ENCODE data around the gene NAV2. TPM values are rescaled to one million over a fixed set of nuclear protein-coding genes. Genes with fewer than 3 reads are reported as not detected.
"Not testable (repeated sequence)": the region's sequence is repeated elsewhere in the genome, so short reads cannot be mapped to it uniquely, and the experiment has no call there.

NAV2 gene
- total RNA-seq, 1 donor from 2014 or later = 10.5 TPM

DNA sequence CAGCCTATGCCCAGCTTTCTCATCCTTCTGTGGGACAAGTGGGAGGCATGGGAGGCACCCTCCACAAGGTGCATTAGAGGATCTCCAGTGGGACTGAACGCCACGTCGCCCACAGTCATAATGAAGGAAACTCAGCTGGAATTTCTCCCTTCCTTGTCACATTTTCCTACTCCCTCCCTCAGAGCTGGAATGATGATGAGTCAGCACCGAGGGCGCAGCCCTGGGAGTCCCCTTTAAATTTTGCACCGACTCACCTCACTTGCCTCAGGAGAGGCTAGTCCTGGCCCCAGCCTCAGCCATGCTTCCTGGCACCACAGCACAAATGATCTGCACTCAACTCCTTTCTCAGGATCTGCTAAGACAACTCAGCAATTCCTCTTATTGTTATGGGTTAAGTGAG is 413.3 kb downstream of the NAV2 start:
- no peak for DNase-seq
- intact Hi-C loops (cut with DNase I) = loop anchor here (5.0 kb wide), 2 partner anchors 189 to 231 kb away; no protein-coding TSS in a partner anchor
- ATAC-seq (ENCODE audit: poor library complexity) = no peak

- ATAC-seq (ENCODE audit: poor library complexity) (no peak), DNase-seq (no peak)
- intact Hi-C loops (cut with DNase I) = loop anchor here (5.0 kb wide), 2 partner anchors 189 to 231 kb away; no protein-coding TSS in a partner anchor
Observed at GRCh38 chr11:20126724-20127123, 414.1 kb downstream of the NAV2 start.

DNA sequence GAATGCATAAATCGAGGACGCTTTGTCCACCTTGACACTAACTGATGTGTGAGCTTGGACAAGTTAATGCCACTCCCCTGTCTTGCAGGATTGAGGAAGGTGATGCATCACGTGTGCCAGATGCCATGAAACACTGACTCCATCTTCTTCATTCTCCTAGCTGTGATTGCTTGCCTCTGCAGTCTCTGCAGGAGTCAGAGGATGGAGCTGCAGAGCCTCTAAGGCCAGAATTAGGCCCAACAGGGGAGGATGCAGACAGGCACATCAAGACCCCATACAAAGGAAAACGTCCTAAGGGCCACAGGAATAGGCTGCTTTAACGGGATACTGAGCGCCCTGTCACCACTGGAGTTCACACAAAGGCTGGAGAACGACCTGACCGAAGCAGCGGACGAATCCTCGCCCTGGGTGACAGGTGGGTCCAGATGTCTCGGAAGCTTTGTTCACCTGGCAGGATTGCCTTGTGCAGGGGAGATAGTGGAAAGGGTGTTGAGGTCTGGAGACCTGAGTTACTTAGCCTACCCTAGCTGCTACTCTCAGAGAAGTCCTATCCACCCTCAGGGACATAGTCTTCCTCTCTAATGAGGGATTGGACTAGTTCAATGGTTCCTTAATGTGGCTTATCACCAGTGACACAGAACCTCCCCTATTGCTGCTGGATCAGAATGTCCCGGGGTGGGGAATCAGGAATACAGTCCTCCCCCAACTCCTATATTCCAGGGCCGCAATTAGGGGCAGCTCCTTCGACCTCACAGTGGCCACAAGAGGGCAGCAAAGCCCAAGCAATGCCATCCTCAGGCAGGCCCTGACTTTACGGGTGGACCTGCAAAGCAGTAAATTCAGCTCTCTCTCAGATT is 415.3 kb downstream of the NAV2 start:
- ATAC-seq (ENCODE audit: poor library complexity) = peak; percentile 82
- peak; percentile 75 for DNase-seq
- intact Hi-C loops (cut with DNase I) = loop anchor here (5.0 kb wide), 2 partner anchors 191 to 229 kb away; no protein-coding TSS in a partner anchor

- intact Hi-C loops (cut with DNase I) = loop anchor here (5.0 kb wide), 2 partner anchors 191 to 229 kb away; no protein-coding TSS in a partner anchor
- ATAC-seq (ENCODE audit: poor library complexity); DNase-seq: not testable (repeated sequence)
Observed at GRCh38 chr11:20128528-20128825, 415.8 kb downstream of the NAV2 start.

DNA sequence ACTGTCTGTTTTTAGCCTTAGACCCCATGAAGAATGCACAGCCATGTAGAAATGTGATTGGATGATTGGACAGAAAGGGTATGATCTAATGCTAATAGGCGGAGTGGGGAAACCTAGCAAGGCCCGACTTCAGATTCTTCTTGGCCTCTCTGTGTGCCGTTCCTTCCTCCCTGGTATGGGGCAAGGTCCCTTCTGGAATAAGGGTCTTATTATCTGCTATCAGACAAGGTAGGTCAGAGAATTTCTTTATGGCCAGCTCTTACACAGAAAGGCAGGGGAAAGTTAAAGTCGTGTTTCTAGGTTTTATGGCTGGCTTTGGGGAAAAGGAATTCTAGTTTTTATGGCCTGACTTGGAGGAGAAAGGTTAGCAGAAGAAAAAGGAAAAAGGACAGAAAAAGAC is 417.0 kb downstream of the NAV2 start:
- intact Hi-C loops (cut with DNase I) = loop anchor here (5.0 kb wide), 3 partner anchors 177 to 228 kb away; no protein-coding TSS in a partner anchor
- no peak for ATAC-seq (ENCODE audit: poor library complexity)
- no peak for DNase-seq

DNA sequence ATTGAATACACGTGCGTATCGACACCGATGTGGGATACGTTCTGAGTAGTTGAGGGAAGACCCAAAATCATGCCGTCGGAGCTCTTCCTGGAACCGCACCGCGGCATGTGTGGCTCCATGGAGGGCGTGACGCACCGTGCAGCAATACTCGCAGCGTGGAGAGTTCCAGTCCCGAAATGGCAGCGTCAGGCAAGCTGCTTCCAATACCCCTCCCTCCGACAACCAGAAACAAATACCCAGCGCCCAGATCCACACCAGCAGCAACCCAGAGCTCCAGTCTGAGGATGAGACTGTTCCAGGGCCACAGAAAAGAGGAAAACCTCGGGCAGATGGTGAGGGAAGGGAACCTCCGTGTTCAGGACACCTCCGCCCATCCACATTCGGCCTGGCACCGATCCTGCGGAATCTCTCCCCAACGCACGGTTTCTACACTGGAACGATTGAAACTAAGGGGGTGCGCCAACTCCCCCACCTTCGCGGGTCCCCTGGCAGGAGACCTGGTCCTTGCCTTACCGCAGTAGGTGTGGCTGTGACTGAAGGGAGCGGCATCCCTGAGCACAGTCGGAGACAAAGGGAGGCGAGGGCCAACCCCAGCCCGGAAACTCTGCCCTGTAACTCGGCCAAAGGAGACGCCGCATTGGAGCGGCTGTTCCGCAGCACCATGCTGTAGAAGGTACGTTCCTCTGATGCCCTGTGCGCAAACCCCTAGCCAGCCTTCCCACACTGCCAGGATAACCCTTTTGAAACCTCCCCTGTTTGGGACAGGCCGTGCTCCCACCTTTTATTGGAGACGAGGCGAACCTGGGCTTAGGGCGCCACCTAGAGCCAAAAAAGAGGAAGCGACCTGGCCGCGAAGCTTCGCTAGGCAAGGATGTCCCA is 419.4 kb downstream of the NAV2 start:
- DNase-seq = peak; percentile 64
- ATAC-seq (ENCODE audit: poor library complexity) = peak; percentile 85
- intact Hi-C loops (cut with DNase I) = loop anchor here (5.0 kb wide), 1 partner anchor 180 kb away; no protein-coding TSS in a partner anchor

DNA sequence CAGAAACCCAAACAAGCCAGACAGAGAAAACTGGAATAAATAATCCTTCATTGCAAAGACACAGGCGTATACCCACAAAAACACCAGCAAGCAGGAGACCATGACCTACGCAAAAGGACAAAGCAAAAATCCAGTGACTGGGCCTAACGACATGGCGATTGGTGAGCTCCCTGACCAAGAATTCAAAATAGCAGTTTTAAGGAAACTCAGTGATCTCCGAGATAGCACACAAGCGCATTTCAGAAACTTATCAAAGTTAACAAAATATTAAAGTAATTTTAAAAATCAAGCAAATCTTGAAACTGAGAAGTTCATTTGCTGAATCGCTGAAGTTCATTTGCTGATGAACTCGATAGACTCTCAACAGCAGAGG is 420.0 kb downstream of the NAV2 start:
- ATAC-seq (ENCODE audit: poor library complexity) = no peak
- intact Hi-C loops (cut with DNase I) = loop anchor here (5.0 kb wide), 1 partner anchor 180 kb away; no protein-coding TSS in a partner anchor
- DNase-seq = no peak

DNA sequence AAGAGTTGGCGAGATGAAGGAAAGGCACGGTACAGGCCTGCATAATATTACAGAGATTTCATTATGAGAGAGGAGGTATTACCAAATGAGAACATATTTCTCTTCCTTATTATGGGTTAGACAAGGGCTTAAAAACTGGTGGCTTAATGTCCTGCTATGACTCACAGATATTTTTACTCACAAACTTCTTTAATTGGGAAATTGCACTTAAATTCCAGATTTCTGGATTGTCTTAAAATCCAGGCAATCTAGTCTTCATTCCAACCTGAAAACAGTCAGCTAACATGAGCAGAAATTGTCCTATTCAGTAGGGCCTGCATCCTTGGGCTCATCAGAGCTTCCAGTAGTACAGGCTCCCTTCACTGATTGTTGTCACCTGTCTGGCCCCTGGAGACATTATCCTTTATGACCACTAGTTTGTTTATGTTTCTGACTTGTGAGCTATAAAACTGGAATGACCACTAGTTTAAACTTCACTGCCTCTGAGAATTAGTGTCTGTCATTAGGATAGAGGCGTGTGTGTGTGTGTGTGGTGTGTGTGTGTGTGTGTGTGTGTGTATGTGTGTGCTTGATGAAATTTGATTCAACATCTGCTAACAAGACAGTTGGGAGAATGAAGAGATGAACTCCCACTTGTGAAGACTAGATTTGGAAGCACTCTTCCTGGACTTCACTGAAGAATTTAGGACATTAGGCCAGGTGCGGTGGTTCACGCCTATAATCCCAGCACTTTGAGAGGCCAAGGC is 422.5 kb downstream of the NAV2 start:
- ATAC-seq (ENCODE audit: poor library complexity) (no peak), DNase-seq (no peak)
- intact Hi-C loops (cut with DNase I) = loop anchor here (5.0 kb wide), 1 partner anchor 183 kb away; no protein-coding TSS in a partner anchor

- DNase-seq = no peak
- intact Hi-C loops (cut with DNase I) = no loop called here
- no peak for ATAC-seq (ENCODE audit: poor library complexity)
Observed at GRCh38 chr11:20137637-20138036, 425.0 kb downstream of the NAV2 start.

- intact Hi-C loops (cut with DNase I) = no loop called here
- ATAC-seq (ENCODE audit: poor library complexity) = no peak
- no peak for DNase-seq
Observed at GRCh38 chr11:20138707-20139106, 426.1 kb downstream of the NAV2 start.

- no peak for DNase-seq
- ATAC-seq (ENCODE audit: poor library complexity) = no peak
- intact Hi-C loops (cut with DNase I) = no loop called here
Observed at GRCh38 chr11:20154381-20154780, 441.7 kb downstream of the NAV2 start.

GRCh38 chr11:20155683-20156279 is 443.1 kb downstream of the NAV2 start:
- intact Hi-C loops (cut with DNase I) = no loop called here
- DNase-seq (no peak), ATAC-seq (ENCODE audit: poor library complexity) (no peak)

DNA sequence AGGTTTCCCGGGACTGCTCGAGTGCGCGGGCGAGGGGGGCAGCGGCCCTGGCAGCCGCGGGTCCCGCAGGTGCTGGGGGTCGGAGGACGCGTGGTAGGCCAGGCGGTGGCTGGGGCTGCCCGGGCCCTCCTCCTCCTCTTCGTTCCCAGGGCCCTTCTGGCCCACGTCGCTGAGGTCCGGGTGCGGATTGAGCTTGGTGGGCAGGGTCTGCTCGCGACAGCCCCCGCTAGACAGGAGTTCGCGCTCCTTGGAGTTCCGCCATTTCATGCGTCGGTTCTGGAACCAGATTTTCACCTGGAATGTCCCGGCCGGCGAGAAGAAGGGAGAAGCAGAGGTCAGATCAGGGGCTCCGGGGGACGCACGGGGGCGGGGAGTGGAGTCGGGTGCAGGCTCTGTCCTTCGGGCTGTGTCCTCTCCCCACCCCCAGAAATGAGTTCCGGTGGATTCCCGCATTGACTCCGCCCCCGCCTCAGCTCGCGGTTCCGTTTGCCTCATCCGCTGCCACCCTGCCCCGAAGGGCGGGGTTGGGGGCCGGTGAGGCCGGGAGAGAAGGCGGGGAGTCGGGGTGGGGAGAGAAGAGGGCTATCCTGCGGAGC is 443.7 kb downstream of the NAV2 start:
- DNase-seq = no peak
- ATAC-seq (ENCODE audit: poor library complexity) = no peak
- intact Hi-C loops (cut with DNase I) = no loop called here

DNA sequence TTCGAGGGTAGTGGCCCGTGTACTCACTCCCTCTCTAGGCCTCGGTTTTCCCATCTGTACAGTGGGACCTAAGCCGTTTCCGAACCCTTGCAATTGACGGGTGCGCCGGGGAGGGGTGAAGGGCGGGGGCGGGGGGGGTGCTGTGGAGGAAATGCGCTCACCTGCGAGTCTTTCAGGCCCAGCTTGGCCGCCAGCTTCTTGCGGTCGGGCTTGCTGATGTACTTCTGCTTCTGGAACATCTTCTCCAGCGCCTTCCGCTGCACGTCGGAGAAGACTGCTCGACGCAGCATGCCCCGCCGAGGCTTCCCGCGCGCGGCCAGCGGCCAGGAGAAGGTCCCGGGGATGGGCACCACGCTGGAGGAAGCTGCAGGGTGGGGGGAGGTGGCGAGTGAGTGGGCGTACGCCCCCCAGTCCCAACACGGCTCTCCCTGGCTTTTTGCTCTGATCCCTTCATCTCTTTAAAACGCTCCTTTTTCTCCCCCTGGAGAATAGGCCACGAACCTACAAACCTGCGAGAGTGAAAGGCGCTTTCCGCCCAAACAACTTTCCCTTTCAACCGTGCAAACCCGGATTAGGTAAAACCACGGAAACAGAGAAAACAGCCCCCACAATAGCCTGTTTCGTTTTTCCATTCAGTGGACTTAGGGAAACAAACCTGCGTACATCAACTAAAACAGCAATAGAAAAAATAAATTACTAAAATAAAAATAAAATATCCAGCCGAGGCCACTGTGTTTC is 444.4 kb downstream of the NAV2 start:
- no peak for DNase-seq

DNA sequence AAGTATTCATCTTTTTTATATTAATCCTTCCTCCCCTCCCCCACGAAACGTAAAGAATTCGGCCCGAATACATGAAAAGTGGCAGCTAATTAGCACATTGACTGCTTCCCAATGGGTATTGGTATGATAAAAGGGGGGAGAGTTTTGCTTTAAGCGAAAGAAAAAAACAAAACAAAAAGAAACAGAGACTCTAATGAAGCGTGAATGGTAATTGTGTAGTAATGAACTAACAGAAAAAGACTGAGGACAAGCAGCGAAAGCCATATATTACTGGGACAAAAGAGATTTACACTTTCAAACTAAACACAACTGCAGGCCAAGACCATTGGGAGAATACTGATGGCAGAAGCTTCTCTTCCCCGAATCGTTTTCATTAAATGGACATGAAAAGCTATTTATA is 445.1 kb downstream of the NAV2 start:
- ATAC-seq (ENCODE audit: poor library complexity) (no peak), DNase-seq (no peak)
- intact Hi-C loops (cut with DNase I) = no loop called here

More for the DNA sequence above, 444.4 kb downstream of the NAV2 start:
- no peak for ATAC-seq (ENCODE audit: poor library complexity)
- intact Hi-C loops (cut with DNase I) = no loop called here

- intact Hi-C loops (cut with DNase I) = no loop called here
- ATAC-seq (ENCODE audit: poor library complexity) (peak; percentile 60), DNase-seq (peak; percentile 59)
Observed at GRCh38 chr11:20158597-20159257, 446.1 kb downstream of the NAV2 start.

Measured in Right ventricle myocardium superior (tissue), 1 donor.